Measurements from ENCODE around the gene ASPSCR1. TPM values are rescaled to one million over a fixed set of nuclear protein-coding genes. Genes with fewer than 3 reads are reported as not detected.

The ASPSCR1 gene
- total and polyA plus RNA-seq, 2 of the 13 experiments (the other 11 are each of a cell fraction or from before 2014, with no cell fraction given), result 274 to 314 TPM

DNA sequence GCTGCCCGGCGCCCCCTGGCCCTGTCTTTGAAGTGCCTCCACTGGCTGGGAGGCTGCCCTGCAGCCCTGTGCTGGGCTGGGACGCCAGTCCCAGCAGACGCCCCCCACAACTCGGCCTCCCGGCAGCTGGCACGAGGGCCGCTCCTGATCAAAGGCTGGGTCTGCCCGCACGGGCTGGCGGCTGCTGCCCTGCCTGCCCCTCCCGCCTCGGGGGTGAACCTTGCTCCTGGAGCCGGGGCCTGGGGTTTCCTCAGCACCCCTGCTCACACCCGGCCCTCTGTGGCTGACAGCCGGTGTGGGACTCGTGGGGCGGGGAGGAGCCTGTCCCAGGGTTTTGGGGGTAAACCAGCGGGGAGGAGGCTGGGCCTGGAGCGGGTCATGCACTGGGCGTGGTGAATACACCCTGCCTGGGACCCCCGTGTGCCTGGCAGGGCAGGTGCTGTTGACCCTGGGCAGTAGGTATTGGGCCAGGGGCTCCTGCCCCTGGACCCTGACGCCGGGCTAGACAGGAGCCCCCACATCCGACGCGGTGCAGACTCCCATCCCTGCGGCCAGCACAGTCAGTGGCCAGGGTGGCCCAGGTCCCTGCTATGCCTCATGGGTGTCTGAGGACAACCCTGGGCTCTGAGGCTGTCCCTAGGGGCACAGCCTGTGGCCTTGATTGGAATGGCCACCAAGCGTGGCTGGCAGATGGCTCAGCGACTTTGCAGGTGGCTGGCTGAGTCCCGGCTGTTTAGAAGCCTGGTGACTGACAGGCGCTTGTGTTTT lies 23.6 kb downstream of the ASPSCR1 start (continued):
- TF ChIP-seq, protein P1, sequence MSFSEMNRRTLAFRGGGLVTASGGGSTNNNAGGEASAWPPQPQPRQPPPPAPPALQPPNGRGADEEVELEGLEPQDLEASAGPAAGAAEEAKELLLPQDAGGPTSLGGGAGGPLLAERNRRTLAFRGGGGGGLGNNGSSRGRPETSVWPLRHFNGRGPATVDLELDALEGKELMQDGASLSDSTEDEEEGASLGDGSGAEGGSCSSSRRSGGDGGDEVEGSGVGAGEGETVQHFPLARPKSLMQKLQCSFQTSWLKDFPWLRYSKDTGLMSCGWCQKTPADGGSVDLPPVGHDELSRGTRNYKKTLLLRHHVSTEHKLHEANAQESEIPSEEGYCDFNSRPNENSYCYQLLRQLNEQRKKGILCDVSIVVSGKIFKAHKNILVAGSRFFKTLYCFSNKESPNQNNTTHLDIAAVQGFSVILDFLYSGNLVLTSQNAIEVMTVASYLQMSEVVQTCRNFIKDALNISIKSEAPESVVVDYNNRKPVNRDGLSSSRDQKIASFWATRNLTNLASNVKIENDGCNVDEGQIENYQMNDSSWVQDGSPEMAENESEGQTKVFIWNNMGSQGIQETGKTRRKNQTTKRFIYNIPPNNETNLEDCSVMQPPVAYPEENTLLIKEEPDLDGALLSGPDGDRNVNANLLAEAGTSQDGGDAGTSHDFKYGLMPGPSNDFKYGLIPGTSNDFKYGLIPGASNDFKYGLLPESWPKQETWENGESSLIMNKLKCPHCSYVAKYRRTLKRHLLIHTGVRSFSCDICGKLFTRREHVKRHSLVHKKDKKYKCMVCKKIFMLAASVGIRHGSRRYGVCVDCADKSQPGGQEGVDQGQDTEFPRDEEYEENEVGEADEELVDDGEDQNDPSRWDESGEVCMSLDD (CRISPR knock-in tag; IDR thresholded peaks at IDR 0.05; ENCODE audit: borderline replicate concordance), result peak; percentile 98
- TF ChIP-seq ZNF383 (CRISPR knock-in tag; IDR thresholded peaks at IDR 0.05; ENCODE audit: borderline replicate concordance), result no peak
- no peak for TF ChIP-seq DBP (CRISPR knock-in tag; IDR thresholded peaks at IDR 0.05; ENCODE audit: not compliant biosample characterization)
- peak; percentile 72 for TF ChIP-seq ZFX (CRISPR knock-in tag; IDR thresholded peaks at IDR 0.05; ENCODE audit: low read depth)
- TF ChIP-seq FOXJ3 (CRISPR knock-in tag; IDR thresholded peaks at IDR 0.05; ENCODE audit: borderline replicate concordance), result peak; percentile 95
- TF ChIP-seq RBM22 (optimal IDR thresholded peaks at IDR 0.05; ENCODE audit: low read length), result peak; percentile 96
- TF ChIP-seq ZNF557 (CRISPR knock-in tag; IDR thresholded peaks at IDR 0.05), result 0 out of 2 replicates have a peak, but pooled peaks have one; percentile 21
- TF ChIP-seq, protein P2, sequence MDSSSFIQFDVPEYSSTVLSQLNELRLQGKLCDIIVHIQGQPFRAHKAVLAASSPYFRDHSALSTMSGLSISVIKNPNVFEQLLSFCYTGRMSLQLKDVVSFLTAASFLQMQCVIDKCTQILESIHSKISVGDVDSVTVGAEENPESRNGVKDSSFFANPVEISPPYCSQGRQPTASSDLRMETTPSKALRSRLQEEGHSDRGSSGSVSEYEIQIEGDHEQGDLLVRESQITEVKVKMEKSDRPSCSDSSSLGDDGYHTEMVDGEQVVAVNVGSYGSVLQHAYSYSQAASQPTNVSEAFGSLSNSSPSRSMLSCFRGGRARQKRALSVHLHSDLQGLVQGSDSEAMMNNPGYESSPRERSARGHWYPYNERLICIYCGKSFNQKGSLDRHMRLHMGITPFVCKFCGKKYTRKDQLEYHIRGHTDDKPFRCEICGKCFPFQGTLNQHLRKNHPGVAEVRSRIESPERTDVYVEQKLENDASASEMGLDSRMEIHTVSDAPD (CRISPR knock-in tag; IDR thresholded peaks at IDR 0.05), result peak; percentile 79; the same call in 1 of the 2 replicates
- peak; percentile 89; the same call in 1 of the 2 replicates for TF ChIP-seq SNAPC2 (CRISPR knock-in tag; IDR thresholded peaks at IDR 0.05)
- no peak for TF ChIP-seq ZNF496 (CRISPR knock-in tag; IDR thresholded peaks at IDR 0.05; ENCODE audit: insufficient replicate concordance)
- no peak for TF ChIP-seq ZNF3 (CRISPR knock-in tag; IDR thresholded peaks at IDR 0.05)
- TF ChIP-seq, protein P3, sequence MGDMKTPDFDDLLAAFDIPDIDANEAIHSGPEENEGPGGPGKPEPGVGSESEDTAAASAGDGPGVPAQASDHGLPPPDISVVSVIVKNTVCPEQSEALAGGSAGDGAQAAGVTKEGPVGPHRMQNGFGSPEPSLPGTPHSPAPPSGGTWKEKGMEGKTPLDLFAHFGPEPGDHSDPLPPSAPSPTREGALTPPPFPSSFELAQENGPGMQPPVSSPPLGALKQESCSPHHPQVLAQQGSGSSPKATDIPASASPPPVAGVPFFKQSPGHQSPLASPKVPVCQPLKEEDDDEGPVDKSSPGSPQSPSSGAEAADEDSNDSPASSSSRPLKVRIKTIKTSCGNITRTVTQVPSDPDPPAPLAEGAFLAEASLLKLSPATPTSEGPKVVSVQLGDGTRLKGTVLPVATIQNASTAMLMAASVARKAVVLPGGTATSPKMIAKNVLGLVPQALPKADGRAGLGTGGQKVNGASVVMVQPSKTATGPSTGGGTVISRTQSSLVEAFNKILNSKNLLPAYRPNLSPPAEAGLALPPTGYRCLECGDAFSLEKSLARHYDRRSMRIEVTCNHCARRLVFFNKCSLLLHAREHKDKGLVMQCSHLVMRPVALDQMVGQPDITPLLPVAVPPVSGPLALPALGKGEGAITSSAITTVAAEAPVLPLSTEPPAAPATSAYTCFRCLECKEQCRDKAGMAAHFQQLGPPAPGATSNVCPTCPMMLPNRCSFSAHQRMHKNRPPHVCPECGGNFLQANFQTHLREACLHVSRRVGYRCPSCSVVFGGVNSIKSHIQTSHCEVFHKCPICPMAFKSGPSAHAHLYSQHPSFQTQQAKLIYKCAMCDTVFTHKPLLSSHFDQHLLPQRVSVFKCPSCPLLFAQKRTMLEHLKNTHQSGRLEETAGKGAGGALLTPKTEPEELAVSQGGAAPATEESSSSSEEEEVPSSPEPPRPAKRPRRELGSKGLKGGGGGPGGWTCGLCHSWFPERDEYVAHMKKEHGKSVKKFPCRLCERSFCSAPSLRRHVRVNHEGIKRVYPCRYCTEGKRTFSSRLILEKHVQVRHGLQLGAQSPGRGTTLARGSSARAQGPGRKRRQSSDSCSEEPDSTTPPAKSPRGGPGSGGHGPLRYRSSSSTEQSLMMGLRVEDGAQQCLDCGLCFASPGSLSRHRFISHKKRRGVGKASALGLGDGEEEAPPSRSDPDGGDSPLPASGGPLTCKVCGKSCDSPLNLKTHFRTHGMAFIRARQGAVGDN (CRISPR knock-in tag; IDR thresholded peaks at IDR 0.05), result peak; percentile 88
- 0 out of 2 replicates have a peak, but pooled peaks have one; percentile 20 for TF ChIP-seq ZNF253 (CRISPR knock-in tag; IDR thresholded peaks at IDR 0.05; ENCODE audit: borderline replicate concordance)
- TF ChIP-seq ATM (IDR thresholded peaks at IDR 0.05; ENCODE audit: borderline replicate concordance), result no peak
- TF ChIP-seq CEBPG (CRISPR knock-in tag; IDR thresholded peaks at IDR 0.05), result peak; percentile 60
- no peak for TF ChIP-seq CENPX (CRISPR knock-in tag; IDR thresholded peaks at IDR 0.05)
- 0 out of 2 replicates have a peak, but pooled peaks have one; percentile 83 for TF ChIP-seq ZNF20 (CRISPR knock-in tag; IDR thresholded peaks at IDR 0.05)
- TF ChIP-seq ONECUT2 (CRISPR knock-in tag; IDR thresholded peaks at IDR 0.05), result peak; percentile 48; the same call in 1 of the 2 replicates
- peak; percentile 56; the same call in 1 of the 2 replicates for TF ChIP-seq ARNT2 (CRISPR knock-in tag; IDR thresholded peaks at IDR 0.05; ENCODE audit: low read depth)
- TF ChIP-seq MAF1 (CRISPR knock-in tag; IDR thresholded peaks at IDR 0.05; ENCODE audit: borderline replicate concordance), result peak; percentile 75; the same call in 1 of the 2 replicates
